Esophagus squamous epithelium (tissue), 4 donors: ENCODE measurements around the gene AUTS2.

Experiments
- CTCF ChIP-seq, 6 experiments: fragments of 450-650 bp in 4 of 6; fragments of 200-600 bp in 2 of 6; sonication (generic) in 2 of 6; IDR thresholded peaks; one replicate each; pipeline ENCODE4 v1.5.1; 2016 to 2019; ENCODE audit warnings: antibody characterized with exemption in 6 of 6, mild to moderate bottlenecking in 4 of 6, moderate library complexity in 4 of 6
- POLR2A ChIP-seq, 4 donors: fragments of 450-650 bp; IDR thresholded peaks; one replicate each; pipeline ENCODE4 v1.6.1; 2017; ENCODE audit warnings: antibody characterized with exemption in 4 of 4, mild to moderate bottlenecking in 4 of 4, moderate library complexity in 3 of 4

DNA sequence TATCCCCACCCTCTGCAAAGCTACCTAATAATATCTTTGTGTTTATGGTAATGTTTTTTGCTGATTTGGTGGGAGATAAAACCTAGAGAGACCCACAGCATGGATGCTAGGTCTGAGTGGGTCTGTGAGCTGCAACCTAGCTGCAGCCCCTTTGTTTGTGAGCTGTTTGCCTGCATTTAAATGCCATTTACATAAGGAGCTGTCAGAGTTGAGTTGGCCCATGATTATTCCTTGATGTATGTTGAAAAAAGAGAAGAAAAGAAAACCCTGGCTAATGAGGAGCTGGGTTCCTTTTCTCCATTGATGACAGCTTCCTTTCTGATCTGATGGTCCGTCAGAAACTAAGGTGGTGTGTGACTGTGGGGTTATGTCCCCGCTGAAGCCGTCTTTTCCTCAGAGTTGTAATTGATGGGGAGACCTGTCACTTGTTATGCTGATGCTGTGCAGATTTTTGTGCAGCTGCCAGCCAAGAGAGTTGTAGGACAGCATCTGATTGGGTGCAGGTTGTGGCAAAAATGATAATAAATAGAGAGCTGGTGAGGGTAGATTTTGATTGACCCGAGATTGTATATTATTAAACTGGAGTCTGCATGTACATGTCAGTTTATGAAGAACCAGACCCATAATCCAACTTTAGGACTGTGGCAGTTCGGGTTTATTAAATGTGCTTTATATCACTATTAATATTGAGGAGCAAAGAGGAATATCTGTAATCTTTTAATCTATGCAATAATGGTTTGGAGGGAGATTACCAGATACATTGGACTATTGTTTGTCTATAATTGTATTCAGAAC, 219.8 kb downstream of the AUTS2 start:
- TF ChIP-seq CTCF (IDR thresholded peaks at IDR 0.05) = no peak
- no peak for TF ChIP-seq POLR2A (IDR thresholded peaks at IDR 0.05)
